ENCODE measurements around the gene HOXD8. TPM values are rescaled to one million over a fixed set of nuclear protein-coding genes. Genes with fewer than 3 reads are reported as not detected.

The HOXD8 gene
- total RNA-seq, 1 experiment from 2014 or later, result 0.39 TPM

DNA sequence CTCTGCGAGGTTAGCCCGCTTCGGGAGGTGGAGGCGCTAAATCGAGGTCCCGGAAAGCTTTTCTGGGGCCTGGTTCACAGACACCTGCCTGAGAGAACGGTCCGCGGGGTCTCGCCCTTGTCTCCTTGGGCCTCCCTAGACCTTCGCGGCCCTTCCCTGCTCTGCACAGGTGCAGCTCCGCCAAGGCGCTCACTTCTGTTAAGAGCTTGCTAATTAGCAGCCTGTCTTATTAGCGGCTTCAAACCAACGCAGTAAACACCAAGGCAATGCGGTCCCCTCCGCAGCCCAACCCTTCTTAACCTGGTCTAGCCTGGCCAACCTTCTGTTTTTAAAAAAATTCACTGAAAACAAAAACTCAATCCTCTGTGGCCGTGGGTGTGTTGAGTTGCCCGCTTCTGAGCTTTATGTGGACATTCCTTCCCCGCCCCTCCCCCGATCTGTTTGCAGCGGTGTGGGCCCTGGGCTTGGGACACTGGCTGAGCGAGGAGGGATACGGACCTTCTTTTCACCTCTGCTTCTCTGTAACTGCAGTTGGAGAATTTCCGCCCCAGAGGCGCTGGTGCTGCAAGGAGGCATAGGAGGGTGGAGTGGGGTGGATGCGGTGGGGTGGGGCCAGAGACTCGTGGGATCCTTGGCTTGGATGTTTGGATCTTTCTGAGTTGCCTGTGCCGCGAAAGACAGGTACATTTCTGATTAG, 18.4 kb downstream of the HOXD8 start:
- DNase-seq, result no peak
- Histone ChIP-seq H3K9me2 (ENCODE audit: insufficient read depth) (no peaks in the 10 kb centered on the region), H3K27ac (no peak overlapping the region), H3F3A (ENCODE audit: insufficient read depth, low read depth) (no peaks in the 10 kb centered on the region), H4K20me1 (ENCODE audit: insufficient read depth) (no peaks in the 10 kb centered on the region), H2AFZ (no peak overlapping the region), H3K4me3 (no peak overlapping the region), H3K27me3 (ENCODE audit: insufficient read depth, low read depth) (peaks cover 85% of the 10 kb centered on the region), H3K4me1 (replicated peaks; ENCODE audit: insufficient read depth) (no peaks in the 10 kb centered on the region), H3K79me2 (ENCODE audit: low read depth) (no peaks in the 10 kb centered on the region), H3K36me3 (ENCODE audit: low read depth) (no peaks in the 10 kb centered on the region), H3K4me2 (no peak overlapping the region), H3K9me3 (ENCODE audit: insufficient read depth, low read depth) (no peaks in the 10 kb centered on the region)
- POLR2A ChIA-PET (ENCODE audit: unreplicated experiment), result no interaction called here
- BruUV-seq (replicated peaks), result no TSS peak
- intact Hi-C loops (cut with micrococcal nuclease; ENCODE audit: unreplicated experiment), result no loop called here
- no peak for TF ChIP-seq EZH2 (IDR thresholded peaks at IDR 0.05; ENCODE audit: low read depth)
- CTCF ChIA-PET, result no interaction called here

DNA sequence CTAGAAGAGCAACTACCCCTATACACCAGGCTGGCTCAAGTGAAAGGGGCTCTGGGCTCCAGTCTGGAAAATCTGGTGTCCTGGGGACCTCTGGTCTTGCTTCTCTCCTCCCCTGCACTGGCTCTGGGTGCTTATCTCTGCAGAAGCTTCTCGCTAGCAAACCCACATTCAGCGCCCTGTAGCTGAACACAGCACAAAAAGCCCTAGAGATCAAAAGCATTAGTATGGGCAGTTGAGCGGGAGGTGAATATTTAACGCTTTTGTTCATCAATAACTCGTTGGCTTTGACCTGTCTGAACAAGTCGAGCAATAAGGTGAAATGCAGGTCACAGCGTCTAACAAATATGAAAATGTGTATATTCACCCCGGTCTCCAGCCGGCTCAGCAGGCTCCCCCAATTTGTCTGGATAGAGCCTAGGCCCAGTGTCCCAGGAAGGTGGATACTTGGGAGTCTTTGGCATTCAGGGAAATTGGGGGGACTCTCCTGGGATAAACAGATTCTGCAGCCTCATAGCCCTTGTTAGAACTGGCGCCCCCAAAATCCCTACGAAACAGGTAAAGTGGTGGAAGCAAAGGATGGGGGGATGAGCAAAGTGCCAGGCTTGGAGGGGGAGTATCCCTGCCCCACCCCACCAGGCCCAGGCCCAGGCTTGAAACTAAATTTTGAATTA, 19.4 kb downstream of the HOXD8 start:
- Histone ChIP-seq H3K4me3 (no peak overlapping the region), H3K9me2 (ENCODE audit: insufficient read depth) (no peaks in the 10 kb centered on the region), H3K9me3 (ENCODE audit: insufficient read depth, low read depth) (no peaks in the 10 kb centered on the region), H3K4me2 (no peak overlapping the region), H2AFZ (no peak overlapping the region), H3K36me3 (ENCODE audit: low read depth) (no peaks in the 10 kb centered on the region), H3F3A (ENCODE audit: insufficient read depth, low read depth) (no peaks in the 10 kb centered on the region), H3K4me1 (replicated peaks; ENCODE audit: insufficient read depth) (no peaks in the 10 kb centered on the region), H3K27ac (no peak overlapping the region), H4K20me1 (ENCODE audit: insufficient read depth) (no peaks in the 10 kb centered on the region), H3K79me2 (ENCODE audit: low read depth) (no peaks in the 10 kb centered on the region), H3K27me3 (ENCODE audit: insufficient read depth, low read depth) (peaks cover 86% of the 10 kb centered on the region)
- TF ChIP-seq CTCF (conservative IDR thresholded peaks at IDR 0.05) (no peak), EZH2 (IDR thresholded peaks at IDR 0.05; ENCODE audit: low read depth) (no peak)
- ChIA-PET POLR2A (ENCODE audit: unreplicated experiment) (interaction anchor here (0.6 kb wide), 1 partner anchor 97 kb away, joined by 3 read pairs; no protein-coding TSS in a partner anchor), CTCF (no interaction called here)
- BruUV-seq (replicated peaks), result no TSS peak
- DNase-seq, result no peak
- intact Hi-C loops (cut with micrococcal nuclease; ENCODE audit: unreplicated experiment), result no loop called here

- no peaks in the 10 kb centered on the region for H3K4me1 ChIP-seq (replicated peaks; ENCODE audit: insufficient read depth)
- H3K27ac ChIP-seq, result no peak overlapping the region
- H3K4me2 ChIP-seq, result no peak overlapping the region
- no peaks in the 10 kb centered on the region for H3F3A ChIP-seq (ENCODE audit: insufficient read depth, low read depth)
- no peaks in the 10 kb centered on the region for H3K36me3 ChIP-seq (ENCODE audit: low read depth)
- no peak for DNase-seq
- no TSS peak for BruUV-seq (replicated peaks)
- no peaks in the 10 kb centered on the region for H3K9me2 ChIP-seq (ENCODE audit: insufficient read depth)
- H3K79me2 ChIP-seq (ENCODE audit: low read depth), result no peaks in the 10 kb centered on the region
- H3K27me3 ChIP-seq (ENCODE audit: insufficient read depth, low read depth), result peaks cover 89% of the 10 kb centered on the region
- CTCF ChIA-PET, result no interaction called here
- H4K20me1 ChIP-seq (ENCODE audit: insufficient read depth), result no peaks in the 10 kb centered on the region
- intact Hi-C loops (cut with micrococcal nuclease; ENCODE audit: unreplicated experiment), result no loop called here
- POLR2A ChIA-PET (ENCODE audit: unreplicated experiment), result no interaction called here
- H3K9me3 ChIP-seq (ENCODE audit: insufficient read depth, low read depth), result no peaks in the 10 kb centered on the region
- TF ChIP-seq EZH2 (IDR thresholded peaks at IDR 0.05; ENCODE audit: low read depth), result no peak
- no peak for TF ChIP-seq CTCF (conservative IDR thresholded peaks at IDR 0.05)
- H3K4me3 ChIP-seq, result no peak overlapping the region
- no peak overlapping the region for H2AFZ ChIP-seq
Measured at GRCh38 chr2:176149481-176149938, 20.0 kb downstream of the HOXD8 start.
